ENCODE data around the gene FHOD3.

FHOD3 gene

DNA sequence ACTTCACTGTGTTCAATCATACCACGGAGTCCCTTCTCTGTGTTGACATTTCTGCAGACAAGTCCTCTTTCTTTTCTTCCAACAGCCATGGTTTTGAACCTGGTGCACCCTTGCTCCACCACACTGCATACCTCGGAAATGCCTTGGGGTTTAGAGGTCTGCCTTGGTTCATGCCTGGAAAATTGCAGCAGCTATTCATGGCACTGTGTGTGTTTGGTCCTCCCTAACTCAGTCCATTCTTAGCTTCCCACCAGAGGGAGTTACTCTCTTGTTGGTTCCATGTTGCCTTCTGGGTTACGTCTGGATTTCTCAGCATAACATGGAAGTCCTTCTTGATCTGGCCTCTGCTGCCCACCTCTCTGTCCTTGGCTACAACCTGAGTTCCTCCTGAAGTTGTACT is 206.0 kb downstream of the FHOD3 start:
- TF ChIP-seq TEAD4 (IDR thresholded peaks at IDR 0.05) (no peak), NFIC (IDR thresholded peaks at IDR 0.05) (no peak), FOXM1 (IDR thresholded peaks at IDR 0.05; ENCODE audit: borderline replicate concordance, low read depth) (no peak), EGR1 (IDR thresholded peaks at IDR 0.05) (no peak), CREB1 (IDR thresholded peaks at IDR 0.05; ENCODE audit: low read depth) (no peak), ZBTB7A (IDR thresholded peaks at IDR 0.05; ENCODE audit: low read depth) (no peak), TAF1 (IDR thresholded peaks at IDR 0.05; ENCODE audit: low read depth) (no peak), YY1 (IDR thresholded peaks at IDR 0.05; ENCODE audit: low read depth) (no peak), CEBPB (IDR thresholded peaks at IDR 0.05) (no peak), EP300 (IDR thresholded peaks at IDR 0.05; ENCODE audit: borderline replicate concordance) (no peak), RAD21 (IDR thresholded peaks at IDR 0.05; ENCODE audit: low read depth) (no peak), TCF12 (IDR thresholded peaks at IDR 0.05; ENCODE audit: low read depth) (no peak)
- TF ChIP-seq, protein P1, sequence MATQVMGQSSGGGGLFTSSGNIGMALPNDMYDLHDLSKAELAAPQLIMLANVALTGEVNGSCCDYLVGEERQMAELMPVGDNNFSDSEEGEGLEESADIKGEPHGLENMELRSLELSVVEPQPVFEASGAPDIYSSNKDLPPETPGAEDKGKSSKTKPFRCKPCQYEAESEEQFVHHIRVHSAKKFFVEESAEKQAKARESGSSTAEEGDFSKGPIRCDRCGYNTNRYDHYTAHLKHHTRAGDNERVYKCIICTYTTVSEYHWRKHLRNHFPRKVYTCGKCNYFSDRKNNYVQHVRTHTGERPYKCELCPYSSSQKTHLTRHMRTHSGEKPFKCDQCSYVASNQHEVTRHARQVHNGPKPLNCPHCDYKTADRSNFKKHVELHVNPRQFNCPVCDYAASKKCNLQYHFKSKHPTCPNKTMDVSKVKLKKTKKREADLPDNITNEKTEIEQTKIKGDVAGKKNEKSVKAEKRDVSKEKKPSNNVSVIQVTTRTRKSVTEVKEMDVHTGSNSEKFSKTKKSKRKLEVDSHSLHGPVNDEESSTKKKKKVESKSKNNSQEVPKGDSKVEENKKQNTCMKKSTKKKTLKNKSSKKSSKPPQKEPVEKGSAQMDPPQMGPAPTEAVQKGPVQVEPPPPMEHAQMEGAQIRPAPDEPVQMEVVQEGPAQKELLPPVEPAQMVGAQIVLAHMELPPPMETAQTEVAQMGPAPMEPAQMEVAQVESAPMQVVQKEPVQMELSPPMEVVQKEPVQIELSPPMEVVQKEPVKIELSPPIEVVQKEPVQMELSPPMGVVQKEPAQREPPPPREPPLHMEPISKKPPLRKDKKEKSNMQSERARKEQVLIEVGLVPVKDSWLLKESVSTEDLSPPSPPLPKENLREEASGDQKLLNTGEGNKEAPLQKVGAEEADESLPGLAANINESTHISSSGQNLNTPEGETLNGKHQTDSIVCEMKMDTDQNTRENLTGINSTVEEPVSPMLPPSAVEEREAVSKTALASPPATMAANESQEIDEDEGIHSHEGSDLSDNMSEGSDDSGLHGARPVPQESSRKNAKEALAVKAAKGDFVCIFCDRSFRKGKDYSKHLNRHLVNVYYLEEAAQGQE (IDR thresholded peaks at IDR 0.05; ENCODE audit: low read depth) = no peak
- TF ChIP-seq, protein P2, sequence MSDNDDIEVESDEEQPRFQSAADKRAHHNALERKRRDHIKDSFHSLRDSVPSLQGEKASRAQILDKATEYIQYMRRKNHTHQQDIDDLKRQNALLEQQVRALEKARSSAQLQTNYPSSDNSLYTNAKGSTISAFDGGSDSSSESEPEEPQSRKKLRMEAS (IDR thresholded peaks at IDR 0.05) = no peak
- TF ChIP-seq, protein P3, sequence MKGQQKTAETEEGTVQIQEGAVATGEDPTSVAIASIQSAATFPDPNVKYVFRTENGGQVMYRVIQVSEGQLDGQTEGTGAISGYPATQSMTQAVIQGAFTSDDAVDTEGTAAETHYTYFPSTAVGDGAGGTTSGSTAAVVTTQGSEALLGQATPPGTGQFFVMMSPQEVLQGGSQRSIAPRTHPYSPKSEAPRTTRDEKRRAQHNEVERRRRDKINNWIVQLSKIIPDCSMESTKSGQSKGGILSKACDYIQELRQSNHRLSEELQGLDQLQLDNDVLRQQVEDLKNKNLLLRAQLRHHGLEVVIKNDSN (IDR thresholded peaks at IDR 0.05) = no peak

DNA sequence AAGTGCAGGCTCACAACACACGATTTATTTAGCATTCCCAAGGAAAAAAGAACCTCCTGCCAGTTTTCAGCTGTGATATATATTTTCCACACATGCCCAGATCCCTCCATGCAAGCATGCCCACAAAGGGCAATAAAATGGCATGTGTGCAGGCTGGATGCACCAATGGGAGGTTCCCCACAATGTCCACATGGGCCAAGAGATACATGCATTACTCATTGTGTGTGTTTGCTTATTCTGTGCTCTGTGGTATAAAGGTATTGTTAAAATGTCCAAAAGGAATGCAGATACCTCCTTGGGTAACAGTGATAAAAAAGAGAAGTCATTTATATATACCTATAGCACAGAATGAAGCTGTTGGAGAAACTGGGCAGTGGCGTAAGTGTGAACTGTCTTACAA is 207.4 kb downstream of the FHOD3 start:
- TF ChIP-seq EGR1 (IDR thresholded peaks at IDR 0.05) (no peak), TAF1 (IDR thresholded peaks at IDR 0.05; ENCODE audit: low read depth) (no peak), EP300 (IDR thresholded peaks at IDR 0.05; ENCODE audit: borderline replicate concordance) (no peak), CEBPB (IDR thresholded peaks at IDR 0.05) (no peak), ZBTB7A (IDR thresholded peaks at IDR 0.05; ENCODE audit: low read depth) (no peak), FOXM1 (IDR thresholded peaks at IDR 0.05; ENCODE audit: borderline replicate concordance, low read depth) (no peak), RAD21 (IDR thresholded peaks at IDR 0.05; ENCODE audit: low read depth) (no peak), TCF12 (IDR thresholded peaks at IDR 0.05; ENCODE audit: low read depth) (no peak), CREB1 (IDR thresholded peaks at IDR 0.05; ENCODE audit: low read depth) (no peak), YY1 (IDR thresholded peaks at IDR 0.05; ENCODE audit: low read depth) (no peak), NFIC (IDR thresholded peaks at IDR 0.05) (no peak), TEAD4 (IDR thresholded peaks at IDR 0.05) (no peak)
- TF ChIP-seq, protein P2 (IDR thresholded peaks at IDR 0.05) = no peak
- TF ChIP-seq, protein P3 (IDR thresholded peaks at IDR 0.05) = no peak
- TF ChIP-seq, protein P1 (IDR thresholded peaks at IDR 0.05; ENCODE audit: low read depth) = no peak

DNA sequence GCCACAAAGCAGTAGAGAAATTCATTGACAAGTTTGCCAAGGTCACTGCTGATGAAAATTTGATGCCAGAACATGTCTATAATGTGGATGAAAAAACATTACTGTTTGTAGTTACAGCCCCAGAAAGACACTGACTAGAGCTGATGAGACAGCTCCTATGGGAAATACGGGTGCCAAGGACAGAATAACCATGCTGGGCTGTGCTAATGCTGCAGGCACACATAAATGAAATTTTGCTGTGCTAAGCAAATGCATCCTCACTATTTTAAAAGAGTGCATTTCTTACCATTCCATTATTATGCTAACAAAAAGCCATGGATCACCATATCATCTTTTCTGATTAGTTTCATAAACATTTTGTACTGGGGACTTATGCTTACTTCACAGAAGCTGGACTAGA is 208.2 kb downstream of the FHOD3 start:
- TF ChIP-seq ZBTB7A (IDR thresholded peaks at IDR 0.05; ENCODE audit: low read depth) = no peak
- TF ChIP-seq, protein P3 (IDR thresholded peaks at IDR 0.05) = no peak
- no peak for TF ChIP-seq CREB1 (IDR thresholded peaks at IDR 0.05; ENCODE audit: low read depth)
- TF ChIP-seq RAD21 (IDR thresholded peaks at IDR 0.05; ENCODE audit: low read depth) = no peak
- TF ChIP-seq EP300 (IDR thresholded peaks at IDR 0.05; ENCODE audit: borderline replicate concordance) = no peak
- TF ChIP-seq CEBPB (IDR thresholded peaks at IDR 0.05) = no peak
- TF ChIP-seq YY1 (IDR thresholded peaks at IDR 0.05; ENCODE audit: low read depth) = no peak
- TF ChIP-seq NFIC (IDR thresholded peaks at IDR 0.05) = no peak
- no peak for TF ChIP-seq EGR1 (IDR thresholded peaks at IDR 0.05)
- TF ChIP-seq TCF12 (IDR thresholded peaks at IDR 0.05; ENCODE audit: low read depth) = no peak
- no peak for TF ChIP-seq TEAD4 (IDR thresholded peaks at IDR 0.05)
- TF ChIP-seq TAF1 (IDR thresholded peaks at IDR 0.05; ENCODE audit: low read depth) = no peak
- TF ChIP-seq FOXM1 (IDR thresholded peaks at IDR 0.05; ENCODE audit: borderline replicate concordance, low read depth) = no peak
- TF ChIP-seq, protein P1 (IDR thresholded peaks at IDR 0.05; ENCODE audit: low read depth) = no peak
- TF ChIP-seq, protein P2 (IDR thresholded peaks at IDR 0.05) = no peak

Data from Ishikawa (cell line).